Measurements from ENCODE around the gene ASTL. TPM values are rescaled to one million over a fixed set of nuclear protein-coding genes. Genes with fewer than 3 reads are reported as not detected.
"Not testable (repeated sequence)": the region's sequence is repeated elsewhere in the genome, so short reads cannot be mapped to it uniquely, and the experiment has no call there.

Gene ASTL
- total and polyA plus RNA-seq, 9 of the 15 experiments (the other 6 are each of a cell fraction or from before 2014, with no cell fraction given), result not detected

DNA sequence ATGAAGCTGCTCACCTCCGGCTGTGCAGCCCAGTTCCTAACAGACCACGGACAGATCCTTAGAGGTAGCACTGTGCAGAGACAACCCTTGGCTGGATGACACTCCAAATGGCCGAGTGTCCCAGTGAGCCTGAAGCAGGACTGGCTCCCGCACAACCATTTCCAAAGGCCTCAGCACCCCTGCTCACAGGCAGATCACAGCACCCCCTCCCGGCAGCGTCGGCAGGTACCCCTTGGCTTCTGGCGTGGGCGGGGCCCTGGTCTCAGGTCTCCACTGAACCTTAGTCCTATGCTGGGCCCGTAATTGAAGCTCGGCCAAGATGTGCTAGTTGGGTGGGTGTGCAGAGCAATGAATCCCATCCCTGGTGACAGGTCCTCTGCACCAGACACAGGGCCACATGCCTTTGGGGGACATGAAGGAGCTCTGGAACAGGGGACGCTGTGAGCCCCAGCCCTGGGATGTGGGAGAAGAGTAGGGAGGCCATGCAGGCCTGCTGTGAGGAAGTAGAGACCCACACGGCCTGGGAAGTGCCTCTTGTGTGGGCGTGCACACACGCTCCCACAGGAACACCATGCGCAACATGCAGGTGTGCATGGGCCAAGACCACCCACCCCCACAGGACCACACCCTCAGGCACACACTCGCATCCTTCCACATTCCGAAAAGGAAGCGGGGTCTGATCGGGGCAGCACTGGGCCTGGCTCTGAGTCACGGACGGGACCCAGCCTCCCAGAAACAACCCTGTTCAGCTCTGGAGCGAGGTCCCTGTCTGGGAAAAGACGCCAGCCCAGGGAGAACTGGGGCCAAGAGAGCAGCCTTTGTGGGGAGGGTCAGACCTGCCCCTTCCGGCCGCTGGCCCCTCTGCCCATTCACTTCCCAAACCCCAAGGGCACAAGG is 4.2 kb upstream of the ASTL start:
- Histone ChIP-seq H3K9ac (ENCODE audit: insufficient read depth in 1 of 2, low read depth in 2 of 2, low read length in 2 of 2) (peak overlapping the region in 1 of 2 experiments; percentile 50; a peak in 2 of 4 replicates), H3K4me3 (no peak overlapping the region), H3K9me3 (replicated peaks; ENCODE audit: control insufficient read depth, insufficient read depth, low read depth, low read length) (no peaks in the 10 kb centered on the region), H4K20me1 (replicated peaks; ENCODE audit: control insufficient read depth, insufficient read depth, low read length) (0 out of 2 replicates have a peak, but pooled peaks cover 5% of the 10 kb centered on the region), H3K27me3 (ENCODE audit: control insufficient read depth in 2 of 2, insufficient read depth in 2 of 2, low read length in 2 of 2) (peaks cover 2 to 19% of the 10 kb centered on the region in 2 experiments; a peak in 3 of 5 replicates), H3K27ac (ENCODE audit: extremely low read depth, low read depth, low read length) (no peak overlapping the region), H3K79me2 (ENCODE audit: control insufficient read depth, insufficient read depth, low read length) (no peaks in the 10 kb centered on the region), H3K4me1 (replicated peaks in 1 of 2; ENCODE audit: control insufficient read depth in 2 of 2, insufficient read depth in 2 of 2, low read length in 2 of 2) (peaks cover 18 to 33% of the 10 kb centered on the region in 2 experiments), H3K4me2 (ENCODE audit: insufficient read depth, low read length) (peak overlapping the region; percentile 14; the same call in 1 of the 2 replicates), H3K9me1 (ENCODE audit: control insufficient read depth, insufficient read depth, low read length) (no peaks in the 10 kb centered on the region), H3K36me3 (ENCODE audit: control insufficient read depth, insufficient read depth, low read length) (no peaks in the 10 kb centered on the region), H2AFZ (ENCODE audit: low read depth, low read length) (peak overlapping the region; percentile 74)
- CTCF ChIA-PET (ENCODE audit: low intra/inter-chr PET ratio), result no interaction called here
- intact Hi-C loops (cut with micrococcal nuclease) (no loop called here), in situ Hi-C loops (cut with MboI) (no loop called here)
- BruUV-seq (replicated peaks), result no TSS peak
- peak; percentile 75 for TF ChIP-seq EGR1 (conservative IDR thresholded peaks at IDR 0.05)
- TF ChIP-seq SMAD3 (CRISPR knock-in tag; conservative IDR thresholded peaks at IDR 0.05), result no peak
- TF ChIP-seq CREM (IDR thresholded peaks at IDR 0.05; ENCODE audit: low read depth), result 0 out of 2 replicates have a peak, but pooled peaks have one; percentile 31
- TF ChIP-seq RAD21 (CRISPR knock-in tag; conservative IDR thresholded peaks at IDR 0.05 in 1 of 2, IDR thresholded peaks at IDR 0.05 in 1 of 2), result peak in 1 of 2 experiments; percentile 46; a peak in 2 of 4 replicates
- TF ChIP-seq ZNF436 (CRISPR knock-in tag; IDR thresholded peaks at IDR 0.05), result no peak
- TF ChIP-seq FOXJ3 (CRISPR knock-in tag; IDR thresholded peaks at IDR 0.05), result no peak
- TF ChIP-seq SMC3 (conservative IDR thresholded peaks at IDR 0.05; ENCODE audit: insufficient read depth, low read depth, low read length), result peak; percentile 35; the same call in 1 of the 2 replicates
- no peak for TF ChIP-seq ZNF695 (CRISPR knock-in tag; IDR thresholded peaks at IDR 0.05)
- TF ChIP-seq, protein P1, sequence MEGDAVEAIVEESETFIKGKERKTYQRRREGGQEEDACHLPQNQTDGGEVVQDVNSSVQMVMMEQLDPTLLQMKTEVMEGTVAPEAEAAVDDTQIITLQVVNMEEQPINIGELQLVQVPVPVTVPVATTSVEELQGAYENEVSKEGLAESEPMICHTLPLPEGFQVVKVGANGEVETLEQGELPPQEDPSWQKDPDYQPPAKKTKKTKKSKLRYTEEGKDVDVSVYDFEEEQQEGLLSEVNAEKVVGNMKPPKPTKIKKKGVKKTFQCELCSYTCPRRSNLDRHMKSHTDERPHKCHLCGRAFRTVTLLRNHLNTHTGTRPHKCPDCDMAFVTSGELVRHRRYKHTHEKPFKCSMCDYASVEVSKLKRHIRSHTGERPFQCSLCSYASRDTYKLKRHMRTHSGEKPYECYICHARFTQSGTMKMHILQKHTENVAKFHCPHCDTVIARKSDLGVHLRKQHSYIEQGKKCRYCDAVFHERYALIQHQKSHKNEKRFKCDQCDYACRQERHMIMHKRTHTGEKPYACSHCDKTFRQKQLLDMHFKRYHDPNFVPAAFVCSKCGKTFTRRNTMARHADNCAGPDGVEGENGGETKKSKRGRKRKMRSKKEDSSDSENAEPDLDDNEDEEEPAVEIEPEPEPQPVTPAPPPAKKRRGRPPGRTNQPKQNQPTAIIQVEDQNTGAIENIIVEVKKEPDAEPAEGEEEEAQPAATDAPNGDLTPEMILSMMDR (IDR thresholded peaks at IDR 0.05 in 2 of 3, conservative IDR thresholded peaks at IDR 0.05 in 1 of 3; ENCODE audit: insufficient read depth in 2 of 3, low read depth in 1 of 3, low read length in 3 of 3), result peak; percentile 73 to 76 (median 74)
- 36% methylated on average over 23 of the region's 26 CpGs for WGBS (ENCODE audit: insufficient coverage, low coverage, missing lambda C conversion rate)
- DNase-seq (ENCODE audit: extremely low read depth in 1 of 4, low spot score in 3 of 4), result peak; percentile 63 to 79 (median 77)
- FAIRE-seq, result peak; percentile 69
- POLR2A ChIA-PET, result interaction anchor here (0.6 kb wide), 2 partner anchors 13 to 42 kb away, joined by 3 to 4 read pairs; no protein-coding TSS in a partner anchor
- ATAC-seq, result peak; percentile 86

DNA sequence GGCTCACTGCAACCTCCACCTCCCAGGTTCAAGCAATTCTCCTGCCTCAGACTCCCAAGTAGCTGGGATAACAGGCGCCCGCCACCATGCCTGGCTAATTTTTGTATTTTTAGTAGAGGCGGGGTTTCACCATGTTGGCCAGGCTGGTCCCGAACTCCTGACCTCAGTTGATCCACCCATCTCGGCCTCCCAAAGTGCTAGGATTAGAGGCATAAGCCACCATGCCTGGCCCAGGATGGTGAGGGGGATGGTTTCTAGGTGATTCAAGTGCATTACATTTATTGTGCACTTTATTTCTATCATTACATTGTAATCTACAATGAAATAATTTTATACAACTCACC is 3.3 kb upstream of the ASTL start:
- H3K27ac ChIP-seq (ENCODE audit: extremely low read depth, low read depth, low read length); H3K36me3 ChIP-seq (ENCODE audit: control insufficient read depth, insufficient read depth, low read length); in situ Hi-C loops (cut with MboI); H4K20me1 ChIP-seq (replicated peaks; ENCODE audit: control insufficient read depth, insufficient read depth, low read length); FAIRE-seq; H3K9me3 ChIP-seq (replicated peaks; ENCODE audit: control insufficient read depth, insufficient read depth, low read depth, low read length); DNase-seq (ENCODE audit: extremely low read depth in 1 of 4, low spot score in 3 of 4); BruUV-seq (replicated peaks); H3K4me2 ChIP-seq (ENCODE audit: insufficient read depth, low read length); intact Hi-C loops (cut with micrococcal nuclease); H3K9ac ChIP-seq (ENCODE audit: insufficient read depth in 1 of 2, low read depth in 2 of 2, low read length in 2 of 2); H3K4me3 ChIP-seq; H2AFZ ChIP-seq (ENCODE audit: low read depth, low read length); H3K9me1 ChIP-seq (ENCODE audit: control insufficient read depth, insufficient read depth, low read length); H3K79me2 ChIP-seq (ENCODE audit: control insufficient read depth, insufficient read depth, low read length); ATAC-seq: not testable (repeated sequence)
- ChIA-PET CTCF (ENCODE audit: low intra/inter-chr PET ratio) (interaction anchor here (0.8 kb wide), 1 partner anchor 125 kb away, joined by 3 read pairs; the partner anchor contains the start of gene CIAO1), POLR2A (interaction anchor here (0.6 kb wide), 2 partner anchors 10 to 12 kb away, joined by 3 to 4 read pairs; no protein-coding TSS in a partner anchor)
- 40% methylated on average over 5 of the region's 5 CpGs for WGBS (ENCODE audit: insufficient coverage, low coverage, missing lambda C conversion rate)
- peaks cover 6 to 26% of the 10 kb centered on the region in 2 experiments; a peak in 4 of 5 replicates for H3K27me3 ChIP-seq (ENCODE audit: control insufficient read depth in 2 of 2, insufficient read depth in 2 of 2, low read length in 2 of 2)
- H3K4me1 ChIP-seq (replicated peaks in 1 of 2; ENCODE audit: control insufficient read depth in 2 of 2, insufficient read depth in 2 of 2, low read length in 2 of 2), result peaks cover 10 to 25% of the 10 kb centered on the region in 2 experiments
